ENCODE results near the gene ZNF689. TPM values are rescaled to one million over a fixed set of nuclear protein-coding genes. Genes with fewer than 3 reads are reported as not detected.
A peak's percentile ranks its signal among the peaks of the same experiment; 100 is the strongest.

Gene ZNF689
- total and polyA plus RNA-seq, 2 of the 13 experiments (the other 11 are each of a cell fraction or from before 2014, with no cell fraction given), result 9.7 to 19.5 TPM

- TF ChIP-seq, protein P1, sequence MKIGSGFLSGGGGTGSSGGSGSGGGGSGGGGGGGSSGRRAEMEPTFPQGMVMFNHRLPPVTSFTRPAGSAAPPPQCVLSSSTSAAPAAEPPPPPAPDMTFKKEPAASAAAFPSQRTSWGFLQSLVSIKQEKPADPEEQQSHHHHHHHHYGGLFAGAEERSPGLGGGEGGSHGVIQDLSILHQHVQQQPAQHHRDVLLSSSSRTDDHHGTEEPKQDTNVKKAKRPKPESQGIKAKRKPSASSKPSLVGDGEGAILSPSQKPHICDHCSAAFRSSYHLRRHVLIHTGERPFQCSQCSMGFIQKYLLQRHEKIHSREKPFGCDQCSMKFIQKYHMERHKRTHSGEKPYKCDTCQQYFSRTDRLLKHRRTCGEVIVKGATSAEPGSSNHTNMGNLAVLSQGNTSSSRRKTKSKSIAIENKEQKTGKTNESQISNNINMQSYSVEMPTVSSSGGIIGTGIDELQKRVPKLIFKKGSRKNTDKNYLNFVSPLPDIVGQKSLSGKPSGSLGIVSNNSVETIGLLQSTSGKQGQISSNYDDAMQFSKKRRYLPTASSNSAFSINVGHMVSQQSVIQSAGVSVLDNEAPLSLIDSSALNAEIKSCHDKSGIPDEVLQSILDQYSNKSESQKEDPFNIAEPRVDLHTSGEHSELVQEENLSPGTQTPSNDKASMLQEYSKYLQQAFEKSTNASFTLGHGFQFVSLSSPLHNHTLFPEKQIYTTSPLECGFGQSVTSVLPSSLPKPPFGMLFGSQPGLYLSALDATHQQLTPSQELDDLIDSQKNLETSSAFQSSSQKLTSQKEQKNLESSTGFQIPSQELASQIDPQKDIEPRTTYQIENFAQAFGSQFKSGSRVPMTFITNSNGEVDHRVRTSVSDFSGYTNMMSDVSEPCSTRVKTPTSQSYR (CRISPR knock-in tag; IDR thresholded peaks at IDR 0.05; ENCODE audit: borderline replicate concordance), result peak; percentile 34; the same call in 1 of the 2 replicates
- TF ChIP-seq, protein P2, sequence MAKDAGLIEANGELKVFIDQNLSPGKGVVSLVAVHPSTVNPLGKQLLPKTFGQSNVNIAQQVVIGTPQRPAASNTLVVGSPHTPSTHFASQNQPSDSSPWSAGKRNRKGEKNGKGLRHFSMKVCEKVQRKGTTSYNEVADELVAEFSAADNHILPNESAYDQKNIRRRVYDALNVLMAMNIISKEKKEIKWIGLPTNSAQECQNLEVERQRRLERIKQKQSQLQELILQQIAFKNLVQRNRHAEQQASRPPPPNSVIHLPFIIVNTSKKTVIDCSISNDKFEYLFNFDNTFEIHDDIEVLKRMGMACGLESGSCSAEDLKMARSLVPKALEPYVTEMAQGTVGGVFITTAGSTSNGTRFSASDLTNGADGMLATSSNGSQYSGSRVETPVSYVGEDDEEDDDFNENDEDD (CRISPR knock-in tag; IDR thresholded peaks at IDR 0.05; ENCODE audit: borderline replicate concordance), result peak; percentile 40; the same call in 1 of the 2 replicates
- TF ChIP-seq MLLT10 (CRISPR knock-in tag; IDR thresholded peaks at IDR 0.05), result no peak
- peak; percentile 86; the same call in 1 of the 2 replicates for TF ChIP-seq STAT6 (CRISPR knock-in tag; IDR thresholded peaks at IDR 0.05; ENCODE audit: borderline replicate concordance)
- peak; percentile 62 for TF ChIP-seq ZSCAN21 (CRISPR knock-in tag; IDR thresholded peaks at IDR 0.05; ENCODE audit: borderline replicate concordance)
- TF ChIP-seq KLF11 (CRISPR knock-in tag; IDR thresholded peaks at IDR 0.05), result peak; percentile 90; the same call in 1 of the 2 replicates
- peak; percentile 52; the same call in 1 of the 2 replicates for TF ChIP-seq ZNF484 (CRISPR knock-in tag; IDR thresholded peaks at IDR 0.05; ENCODE audit: borderline replicate concordance, low read depth)
- TF ChIP-seq ZNF790 (CRISPR knock-in tag; IDR thresholded peaks at IDR 0.05; ENCODE audit: borderline replicate concordance), result peak; percentile 49; the same call in 1 of the 2 replicates
- peak; percentile 90 for TF ChIP-seq NR2F6 (IDR thresholded peaks at IDR 0.05)
- TF ChIP-seq NR2F6 (CRISPR knock-in tag; IDR thresholded peaks at IDR 0.05), result peak; percentile 94
- no peak for TF ChIP-seq IKZF1 (IDR thresholded peaks at IDR 0.05)
- TF ChIP-seq ETV5 (CRISPR knock-in tag; IDR thresholded peaks at IDR 0.05; ENCODE audit: borderline replicate concordance), result peak; percentile 49; the same call in 1 of the 2 replicates
- peak; percentile 29 for TF ChIP-seq ZIK1 (CRISPR knock-in tag; IDR thresholded peaks at IDR 0.05; ENCODE audit: borderline replicate concordance, low read depth)
- TF ChIP-seq JARID2 (CRISPR knock-in tag; IDR thresholded peaks at IDR 0.05; ENCODE audit: insufficient replicate concordance), result no peak
- TF ChIP-seq ZNF563 (CRISPR knock-in tag; IDR thresholded peaks at IDR 0.05), result peak; percentile 87
- TF ChIP-seq ZMAT3 (CRISPR knock-in tag; conservative IDR thresholded peaks at IDR 0.05), result no peak
- no peak; the same call in 1 of the 2 replicates for TF ChIP-seq TBX3 (IDR thresholded peaks at IDR 0.05; ENCODE audit: borderline replicate concordance)
- TF ChIP-seq E2F5 (CRISPR knock-in tag; conservative IDR thresholded peaks at IDR 0.05), result no peak
Observed at GRCh38 chr16:30557957-30558788, 52.0 kb downstream of the ZNF689 start, which contains the start of gene ZNF764 (continued).

Measured in HepG2 (cell line).